Sigmoid colon (tissue), 4 donors: ENCODE measurements around the gene DNAH6.

Experiments
- POLR2A ChIP-seq, 2 donors: fragments of 450-650 bp; IDR thresholded peaks; one replicate each; pipeline ENCODE4 v1.6.1; 2016; ENCODE audit warnings: antibody characterized with exemption in 2 of 2, mild to moderate bottlenecking in 2 of 2, moderate library complexity in 2 of 2
- POLR2AphosphoS5 ChIP-seq, 4 donors: sonication (generic); formaldehyde crosslinking; IDR thresholded peaks; one replicate each; pipeline ENCODE4 v1.6.1; 2017; ENCODE audit warnings: antibody characterized with exemption in 4 of 4
- TF ChIP-seq, protein P1 (sequence below), 4 experiments: fragments of 450-650 bp in 3 of 4; fragments of 200-600 bp in 1 of 4; IDR thresholded peaks; one replicate each; pipeline ENCODE4 v1.5.1; 2016 to 2019; ENCODE audit warnings: antibody characterized with exemption in 4 of 4, mild to moderate bottlenecking in 3 of 4, moderate library complexity in 2 of 4

DNA sequence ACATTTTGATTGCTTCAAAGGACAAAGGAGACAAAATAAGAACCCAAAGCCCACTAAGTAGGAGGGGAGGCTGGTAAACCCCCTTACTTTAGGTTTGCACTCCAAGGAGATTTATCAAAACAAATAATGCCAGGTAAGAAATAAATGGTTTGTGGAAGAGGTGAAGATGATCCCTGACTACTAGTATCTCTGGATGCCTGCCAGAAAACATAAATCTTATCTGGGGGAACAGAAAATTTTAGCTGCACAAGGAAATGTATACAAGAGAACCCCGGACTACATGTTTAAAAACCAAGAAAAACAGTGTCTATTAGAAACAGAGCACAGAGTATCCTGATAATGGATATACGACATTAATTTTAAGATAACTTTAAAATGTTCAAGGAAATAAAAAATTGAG is 250.5 kb downstream of the DNAH6 start:
- no peak for TF ChIP-seq POLR2A (IDR thresholded peaks at IDR 0.05)
- TF ChIP-seq, protein P1, sequence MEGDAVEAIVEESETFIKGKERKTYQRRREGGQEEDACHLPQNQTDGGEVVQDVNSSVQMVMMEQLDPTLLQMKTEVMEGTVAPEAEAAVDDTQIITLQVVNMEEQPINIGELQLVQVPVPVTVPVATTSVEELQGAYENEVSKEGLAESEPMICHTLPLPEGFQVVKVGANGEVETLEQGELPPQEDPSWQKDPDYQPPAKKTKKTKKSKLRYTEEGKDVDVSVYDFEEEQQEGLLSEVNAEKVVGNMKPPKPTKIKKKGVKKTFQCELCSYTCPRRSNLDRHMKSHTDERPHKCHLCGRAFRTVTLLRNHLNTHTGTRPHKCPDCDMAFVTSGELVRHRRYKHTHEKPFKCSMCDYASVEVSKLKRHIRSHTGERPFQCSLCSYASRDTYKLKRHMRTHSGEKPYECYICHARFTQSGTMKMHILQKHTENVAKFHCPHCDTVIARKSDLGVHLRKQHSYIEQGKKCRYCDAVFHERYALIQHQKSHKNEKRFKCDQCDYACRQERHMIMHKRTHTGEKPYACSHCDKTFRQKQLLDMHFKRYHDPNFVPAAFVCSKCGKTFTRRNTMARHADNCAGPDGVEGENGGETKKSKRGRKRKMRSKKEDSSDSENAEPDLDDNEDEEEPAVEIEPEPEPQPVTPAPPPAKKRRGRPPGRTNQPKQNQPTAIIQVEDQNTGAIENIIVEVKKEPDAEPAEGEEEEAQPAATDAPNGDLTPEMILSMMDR (IDR thresholded peaks at IDR 0.05), result no peak
- TF ChIP-seq POLR2AphosphoS5 (IDR thresholded peaks at IDR 0.05), result no peak
